Ascending aorta (tissue), 2 donors: ENCODE results near the gene B3GALT5. TPM values are rescaled to one million over a fixed set of nuclear protein-coding genes. Genes with fewer than 3 reads are reported as not detected.
A peak's percentile ranks its signal among the peaks of the same experiment; 100 is the strongest.

ENCODE experiments used
- DNase-seq, 2 donors: peaks; one replicate each; pipeline ENCODE4 v3.0.0-alpha.2; 2019; ENCODE audit warnings: low spot score in 2 of 2
- H3K27ac ChIP-seq, 2 donors: fragments of 200-600 bp; sonication (generic); one replicate each; pipeline ENCODE4 v1.5.1; 2016 to 2017; ENCODE audit warnings: mild to moderate bottlenecking in 1 of 2
- H3K27me3 ChIP-seq: fragments of 200-600 bp; sonication (generic); one replicate; pipeline ENCODE4 v1.5.1; 2017
- H3K36me3 ChIP-seq, 2 donors: fragments of 200-600 bp; sonication (generic); one replicate each; pipeline ENCODE4 v1.5.1; 2016
- H3K4me1 ChIP-seq, 2 donors: fragments of 200-600 bp; sonication (generic); one replicate each; pipeline ENCODE4 v1.5.1; 2016 to 2017; ENCODE audit warnings: mild to moderate bottlenecking in 1 of 2
- H3K4me3 ChIP-seq, 2 donors: fragments of 200-600 bp; sonication (generic); one replicate each; pipeline ENCODE4 v1.5.1; 2016 to 2017; ENCODE audit warnings: mild to moderate bottlenecking in 1 of 2
- H3K9me3 ChIP-seq, 2 donors: fragments of 200-600 bp; sonication (generic); one replicate each; pipeline ENCODE4 v1.5.1; 2016
- intact Hi-C: fragments of 100-400 bp; cut with DNase I; formaldehyde crosslinking; loops from one replicate; pipeline ENCODE4 v1.15.1; 2023
- total RNA-seq: library from RNA; depleted of rRNA; stranded (reverse); fragments of >200 nt; gene quantifications from one replicate; pipeline ENCODE4 v1.1.0, GENCODE V29; 2016
- TF ChIP-seq, protein P1 (sequence below), 3 experiments: fragments of 200-600 bp in 2 of 3; fragments of 450-650 bp in 1 of 3; sonication (generic) in 2 of 3; IDR thresholded peaks; one replicate each; pipeline ENCODE4 v1.5.1; 2016 to 2019; ENCODE audit warnings: antibody characterized with exemption in 3 of 3, mild to moderate bottlenecking in 1 of 3, moderate library complexity in 1 of 3

B3GALT5 gene
- total RNA-seq, 1 donor from 2014 or later, result not detected

DNA sequence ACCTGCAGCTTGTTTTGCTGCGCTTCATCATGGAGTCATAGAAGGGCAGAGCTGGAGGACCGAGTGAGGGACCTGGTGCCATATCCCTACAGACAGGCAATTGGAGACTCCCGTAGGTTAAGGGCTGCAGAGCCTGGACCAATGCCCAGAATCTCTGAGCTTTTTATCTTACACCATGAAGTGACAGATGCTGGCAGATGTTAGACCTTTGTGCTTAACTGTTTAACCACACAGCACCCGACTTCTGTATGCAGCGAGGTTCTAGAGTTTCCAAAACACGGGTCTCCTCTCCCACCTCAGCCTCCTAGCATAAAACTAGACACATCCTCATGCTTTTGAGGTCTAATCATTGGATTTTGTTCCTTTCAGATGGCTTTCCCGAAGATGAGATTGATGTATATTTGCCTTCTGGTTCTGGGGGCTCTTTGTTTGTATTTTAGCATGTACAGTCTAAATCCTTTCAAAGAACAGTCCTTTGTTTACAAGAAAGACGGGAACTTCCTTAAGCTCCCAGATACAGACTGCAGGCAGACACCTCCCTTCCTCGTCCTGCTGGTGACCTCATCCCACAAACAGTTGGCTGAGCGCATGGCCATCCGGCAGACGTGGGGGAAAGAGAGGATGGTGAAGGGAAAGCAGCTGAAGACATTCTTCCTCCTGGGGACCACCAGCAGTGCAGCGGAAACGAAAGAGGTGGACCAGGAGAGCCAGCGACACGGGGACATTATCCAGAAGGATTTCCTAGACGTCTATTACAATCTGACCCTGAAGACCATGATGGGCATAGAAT, 47.6 kb downstream of the B3GALT5 start:
- intact Hi-C loops, result no loop called here
- no peaks in the 10 kb centered on the region for H3K27me3 ChIP-seq
- H3K9me3 ChIP-seq, result no peaks in the 10 kb centered on the region
- no peaks in the 10 kb centered on the region for H3K4me1 ChIP-seq
- no peak overlapping the region for H3K4me3 ChIP-seq
- H3K36me3 ChIP-seq, result no peaks in the 10 kb centered on the region
- TF ChIP-seq, protein P1, sequence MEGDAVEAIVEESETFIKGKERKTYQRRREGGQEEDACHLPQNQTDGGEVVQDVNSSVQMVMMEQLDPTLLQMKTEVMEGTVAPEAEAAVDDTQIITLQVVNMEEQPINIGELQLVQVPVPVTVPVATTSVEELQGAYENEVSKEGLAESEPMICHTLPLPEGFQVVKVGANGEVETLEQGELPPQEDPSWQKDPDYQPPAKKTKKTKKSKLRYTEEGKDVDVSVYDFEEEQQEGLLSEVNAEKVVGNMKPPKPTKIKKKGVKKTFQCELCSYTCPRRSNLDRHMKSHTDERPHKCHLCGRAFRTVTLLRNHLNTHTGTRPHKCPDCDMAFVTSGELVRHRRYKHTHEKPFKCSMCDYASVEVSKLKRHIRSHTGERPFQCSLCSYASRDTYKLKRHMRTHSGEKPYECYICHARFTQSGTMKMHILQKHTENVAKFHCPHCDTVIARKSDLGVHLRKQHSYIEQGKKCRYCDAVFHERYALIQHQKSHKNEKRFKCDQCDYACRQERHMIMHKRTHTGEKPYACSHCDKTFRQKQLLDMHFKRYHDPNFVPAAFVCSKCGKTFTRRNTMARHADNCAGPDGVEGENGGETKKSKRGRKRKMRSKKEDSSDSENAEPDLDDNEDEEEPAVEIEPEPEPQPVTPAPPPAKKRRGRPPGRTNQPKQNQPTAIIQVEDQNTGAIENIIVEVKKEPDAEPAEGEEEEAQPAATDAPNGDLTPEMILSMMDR (IDR thresholded peaks at IDR 0.05), result no peak
- no peak overlapping the region for H3K27ac ChIP-seq
- DNase-seq, result peak in 1 of 2 donors; percentile 41

DNA sequence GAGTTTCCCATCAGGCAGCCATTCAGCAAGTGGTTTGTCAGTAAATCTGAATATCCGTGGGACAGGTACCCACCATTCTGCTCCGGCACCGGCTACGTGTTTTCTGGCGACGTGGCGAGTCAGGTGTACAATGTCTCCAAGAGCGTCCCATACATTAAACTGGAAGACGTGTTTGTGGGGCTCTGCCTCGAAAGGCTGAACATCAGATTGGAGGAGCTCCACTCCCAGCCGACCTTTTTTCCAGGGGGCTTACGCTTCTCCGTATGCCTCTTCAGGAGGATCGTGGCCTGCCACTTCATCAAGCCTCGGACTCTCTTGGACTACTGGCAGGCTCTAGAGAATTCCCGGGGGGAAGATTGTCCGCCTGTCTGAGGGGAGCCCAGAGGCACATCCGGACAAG, 48.4 kb downstream of the B3GALT5 start:
- Histone ChIP-seq H3K9me3 (no peaks in the 10 kb centered on the region), H3K27me3 (no peaks in the 10 kb centered on the region), H3K27ac (no peak overlapping the region), H3K4me3 (no peak overlapping the region), H3K36me3 (no peaks in the 10 kb centered on the region), H3K4me1 (no peaks in the 10 kb centered on the region)
- intact Hi-C loops, result no loop called here
- TF ChIP-seq, protein P1 (IDR thresholded peaks at IDR 0.05), result no peak
- peak in 1 of 2 donors; percentile 24 for DNase-seq

DNA sequence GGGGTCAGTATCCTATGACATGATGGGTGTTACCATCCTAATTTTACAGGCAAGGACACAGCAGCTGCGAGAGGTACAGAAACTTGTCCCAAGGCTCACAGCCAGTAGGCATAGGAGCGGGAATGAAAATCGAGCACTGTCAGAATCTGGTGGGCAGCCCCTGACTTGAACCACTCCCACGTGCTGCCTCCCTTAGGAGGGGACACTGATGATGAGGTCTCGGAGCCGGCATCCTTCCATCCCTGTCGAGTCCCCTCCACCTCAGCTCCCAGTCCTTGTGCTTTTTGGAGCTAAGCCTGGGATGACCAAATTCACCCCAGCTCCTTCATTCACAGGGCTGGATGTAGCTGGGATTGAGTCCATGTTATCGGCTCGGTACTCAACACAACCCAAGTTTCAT, 49.0 kb downstream of the B3GALT5 start:
- H3K4me3 ChIP-seq, result no peak overlapping the region
- no peaks in the 10 kb centered on the region for H3K27me3 ChIP-seq
- DNase-seq, result peak in 1 of 2 donors; percentile 50
- intact Hi-C loops, result no loop called here
- no peak overlapping the region for H3K27ac ChIP-seq
- no peaks in the 10 kb centered on the region for H3K4me1 ChIP-seq
- no peaks in the 10 kb centered on the region for H3K9me3 ChIP-seq
- TF ChIP-seq, protein P1 (IDR thresholded peaks at IDR 0.05), result no peak
- no peaks in the 10 kb centered on the region for H3K36me3 ChIP-seq

DNA sequence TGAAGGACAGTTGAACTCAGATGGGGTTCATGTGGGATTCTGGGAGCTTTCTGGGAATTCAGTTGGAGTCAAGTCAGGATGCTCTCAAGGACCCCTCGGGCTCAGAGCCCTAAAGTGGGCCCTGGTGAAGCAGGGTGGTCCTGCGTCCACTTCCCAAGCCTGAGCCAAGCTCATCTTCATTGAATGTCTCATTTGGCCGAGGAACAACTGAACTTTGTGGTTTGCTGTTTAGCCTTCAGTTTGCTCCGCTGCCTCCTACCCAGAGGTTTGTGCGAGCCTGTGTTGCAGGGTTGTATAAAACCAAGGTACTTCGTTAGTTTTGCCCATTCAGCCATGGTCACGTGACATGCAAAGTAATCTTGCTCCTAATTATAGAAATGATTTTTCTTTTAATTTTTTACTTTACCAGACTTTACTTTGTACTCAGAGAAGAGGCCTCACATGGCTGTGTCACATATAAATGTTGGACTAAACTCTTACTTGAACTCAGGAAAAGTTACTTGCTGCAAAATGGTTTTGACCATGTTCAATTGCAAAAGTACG, 49.7 kb downstream of the B3GALT5 start:
- H3K27me3 ChIP-seq, result no peaks in the 10 kb centered on the region
- no peaks in the 10 kb centered on the region for H3K9me3 ChIP-seq
- intact Hi-C loops, result no loop called here
- H3K36me3 ChIP-seq, result no peaks in the 10 kb centered on the region
- peak in 1 of 2 donors; percentile 13 for DNase-seq
- no peak overlapping the region for H3K27ac ChIP-seq
- H3K4me1 ChIP-seq, result no peaks in the 10 kb centered on the region
- H3K4me3 ChIP-seq, result no peak overlapping the region
- TF ChIP-seq, protein P1 (IDR thresholded peaks at IDR 0.05), result no peak

DNA sequence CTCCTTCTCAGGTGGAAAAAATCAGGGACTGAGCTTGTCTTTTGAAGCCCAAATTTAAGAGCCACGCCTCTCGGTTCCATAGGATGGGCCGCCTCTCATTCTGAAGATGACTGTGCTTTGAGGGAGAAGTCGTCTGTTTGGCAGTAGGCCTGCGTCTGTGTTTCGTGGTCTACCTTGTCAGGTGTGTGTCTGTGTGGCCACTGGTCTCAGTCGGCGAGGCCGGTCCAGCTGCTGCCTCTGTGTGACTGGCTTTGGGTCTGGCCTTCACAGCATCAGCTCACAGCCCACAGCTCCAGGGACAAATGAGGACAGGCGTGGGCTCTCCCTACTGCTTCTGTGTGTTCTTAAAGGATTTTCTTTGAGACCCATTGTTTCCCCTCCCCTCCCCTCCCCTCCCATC, 50.3 kb downstream of the B3GALT5 start:
- Histone ChIP-seq H3K36me3 (no peaks in the 10 kb centered on the region), H3K27me3 (no peaks in the 10 kb centered on the region), H3K4me3 (no peak overlapping the region), H3K4me1 (no peaks in the 10 kb centered on the region), H3K27ac (no peak overlapping the region), H3K9me3 (no peaks in the 10 kb centered on the region)
- intact Hi-C loops, result no loop called here
- peak in 1 of 2 donors; percentile 56 for DNase-seq
- TF ChIP-seq, protein P1 (IDR thresholded peaks at IDR 0.05), result no peak
